Prostate gland (tissue), 2 donors: ENCODE measurements around the gene MXI1. TPM values are rescaled to one million over a fixed set of nuclear protein-coding genes. Genes with fewer than 3 reads are reported as not detected.
A peak's percentile ranks its signal among the peaks of the same experiment; 100 is the strongest.

ENCODE experiments used
- DNase-seq: peaks from one replicate; pipeline ENCODE4 v3.0.0-alpha.2; 2019; ENCODE audit warnings: low spot score
- H3K27ac ChIP-seq, 2 donors: fragments of 200-600 bp; sonication (generic); 2 replicates each; pipeline ENCODE4 v1.5.1; 2017 to 2019
- H3K27me3 ChIP-seq: fragments of 200-600 bp; sonication (generic); replicated peaks from 2 replicates; pipeline ENCODE4 v1.5.1; 2019; ENCODE audit not compliant: insufficient read depth
- H3K36me3 ChIP-seq, 2 donors: fragments of 200-600 bp; sonication (generic); 1 replicate in 1 of 2; 2 replicates in 1 of 2; pipeline versions ENCODE4 v1.5.1 to v1.8.1; 2017 to 2019
- H3K4me1 ChIP-seq: fragments of 200-600 bp; sonication (generic); replicated peaks from 2 replicates; pipeline ENCODE4 v1.5.1; 2019
- H3K4me3 ChIP-seq, 2 donors: fragments of 200-600 bp; sonication (generic); 2 replicates each; pipeline ENCODE4 v1.5.1; 2017 to 2019
- H3K9me3 ChIP-seq: fragments of 200-600 bp; sonication (generic); 2 replicates; pipeline ENCODE4 v1.5.1; 2017
- CTCF ChIP-seq, 4 experiments: fragments of 200-600 bp in 2 of 4; fragments of 450-650 bp in 2 of 4; sonication (generic) in 2 of 4; IDR thresholded peaks; 1 replicate in 3 of 4; 2 replicates in 1 of 4; pipeline ENCODE4 v1.5.1; 2016 to 2019; ENCODE audit warnings: antibody characterized with exemption in 4 of 4, mild to moderate bottlenecking in 2 of 4, moderate library complexity in 2 of 4
- POLR2A ChIP-seq: fragments of 450-650 bp; IDR thresholded peaks from one replicate; pipeline ENCODE4 v1.6.1; 2016; ENCODE audit warnings: antibody characterized with exemption, mild to moderate bottlenecking
- POLR2AphosphoS5 ChIP-seq: sonication (generic); formaldehyde crosslinking; IDR thresholded peaks from one replicate; pipeline ENCODE4 v1.6.1; 2017; ENCODE audit warnings: antibody characterized with exemption
- WGBS: methylation state at CpG from one replicate; pipeline ENCODE4 v1.1.5; 2018; 5-methylcytosine and 5-hydroxymethylcytosine counted together
- intact Hi-C: fragments of 100-400 bp; cut with DNase I; formaldehyde crosslinking; loops from one replicate; pipeline ENCODE4 v1.14.2; 2022
- total RNA-seq, 2 donors: library from RNA; depleted of rRNA; stranded (reverse); fragments of >200 nt; gene quantifications; one replicate each; pipeline ENCODE4 v1.1.0, GENCODE V29; 2016

Gene MXI1
- total RNA-seq, 2 donors from 2014 or later, result 36.3 to 83.3 TPM

DNA sequence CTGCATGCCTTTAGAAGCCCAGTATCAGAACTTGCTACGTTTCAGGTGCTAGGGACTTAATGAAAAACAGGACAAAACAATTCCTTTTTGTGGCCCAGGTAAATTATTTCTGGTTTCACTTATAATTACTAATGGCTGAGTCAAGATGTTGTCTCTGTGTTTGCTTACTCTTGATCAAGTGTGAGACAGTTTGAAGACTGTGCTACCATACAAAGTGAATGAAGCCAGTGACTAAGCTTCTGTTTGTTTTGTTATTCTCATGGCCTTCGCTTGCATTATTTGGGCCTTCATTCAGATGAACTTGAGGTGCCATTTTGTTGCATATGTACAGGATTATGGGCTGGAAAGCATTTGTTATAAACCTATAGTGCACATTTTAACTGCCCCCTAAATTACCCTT is 79.4 kb downstream of the MXI1 start:
- Histone ChIP-seq H3K36me3 (peaks cover 0 to 2% of the 10 kb centered on the region in 2 donors), H3K4me3 (no peak overlapping the region), H3K9me3 (no peaks in the 10 kb centered on the region), H3K27ac (no peak overlapping the region), H3K27me3 (no peaks in the 10 kb centered on the region), H3K4me1 (no peaks in the 10 kb centered on the region)
- no peak for DNase-seq
- intact Hi-C loops, result no loop called here
- WGBS, result 90% methylated on average over 2 of the region's 2 CpGs
- TF ChIP-seq CTCF (IDR thresholded peaks at IDR 0.05) (no peak), POLR2A (no peak), POLR2AphosphoS5 (no peak)

DNA sequence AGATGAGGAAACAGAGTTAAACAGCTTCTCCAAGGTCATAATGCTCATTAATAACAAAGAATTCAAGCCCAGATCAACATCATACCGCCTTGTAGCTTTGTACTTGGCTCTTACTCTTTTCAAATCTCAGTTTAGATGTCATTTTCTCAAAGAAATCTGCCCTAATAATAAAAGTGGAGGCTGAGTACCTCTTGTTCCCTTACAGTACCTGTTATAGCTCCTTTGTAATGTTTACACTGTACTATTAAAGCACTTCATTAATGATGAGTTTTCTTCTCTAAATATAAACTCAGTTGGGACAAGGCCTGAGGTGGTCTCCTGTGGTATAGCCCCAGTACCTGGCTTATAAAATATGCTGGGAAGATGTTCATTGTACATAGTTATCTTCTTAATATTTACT is 89.6 kb downstream of the MXI1 start:
- Histone ChIP-seq H3K4me3 (no peak overlapping the region), H3K36me3 (peaks cover 14 to 15% of the 10 kb centered on the region in 2 donors), H3K9me3 (no peaks in the 10 kb centered on the region), H3K4me1 (no peaks in the 10 kb centered on the region), H3K27ac (no peak overlapping the region), H3K27me3 (no peaks in the 10 kb centered on the region)
- 76% methylated on average over 1 of the region's 1 CpG for WGBS
- intact Hi-C loops, result no loop called here
- TF ChIP-seq POLR2A (no peak), POLR2AphosphoS5 (no peak), CTCF (IDR thresholded peaks at IDR 0.05) (no peak)
- no peak for DNase-seq

- H3K27ac ChIP-seq, result no peak overlapping the region
- H3K4me3 ChIP-seq, result no peak overlapping the region
- H3K4me1 ChIP-seq, result peaks cover 6% of the 10 kb centered on the region
- no peaks in the 10 kb centered on the region for H3K9me3 ChIP-seq
- WGBS, result 60% methylated on average over 5 of the region's 5 CpGs
- no peak for TF ChIP-seq POLR2A
- no peak for TF ChIP-seq POLR2AphosphoS5
- no peak for TF ChIP-seq CTCF (IDR thresholded peaks at IDR 0.05)
- no peaks in the 10 kb centered on the region for H3K27me3 ChIP-seq
- no peak for DNase-seq
- intact Hi-C loops, result loop anchor here (5.0 to 10.0 kb wide), 2 partner anchors 163 to 614 kb away; partner anchors contain the start of genes BBIP1 and SHOC2
- H3K36me3 ChIP-seq, result peaks cover 14 to 15% of the 10 kb centered on the region in 2 donors
Observed at GRCh38 chr10:110300486-110300986, 93.1 kb downstream of the MXI1 start.

DNA sequence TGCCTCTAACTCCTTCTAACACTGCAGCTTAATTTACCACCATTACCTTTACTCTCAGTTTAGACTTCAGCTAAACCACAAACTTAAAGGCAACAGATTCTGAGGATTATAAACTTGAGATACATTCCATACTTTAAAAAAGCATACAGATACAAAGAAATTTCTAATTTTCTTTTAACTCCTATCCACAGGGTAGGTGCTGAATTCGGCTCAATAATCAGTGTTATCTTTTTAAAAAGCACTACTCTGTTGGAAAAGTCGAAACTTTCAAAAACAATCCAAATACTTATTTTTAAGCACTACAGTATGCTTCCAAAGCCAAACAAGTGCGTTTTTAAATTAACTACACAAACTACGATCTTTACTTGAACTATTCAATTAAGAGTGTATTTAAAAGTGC is 96.3 kb downstream of the MXI1 start:
- H3K9me3 ChIP-seq, result no peaks in the 10 kb centered on the region
- peak overlapping the region in 1 of 2 donors; percentile 88 for H3K27ac ChIP-seq
- H3K27me3 ChIP-seq, result no peaks in the 10 kb centered on the region
- H3K36me3 ChIP-seq, result no peaks in the 10 kb centered on the region
- intact Hi-C loops, result loop anchor here (5.0 to 10.0 kb wide), 2 partner anchors 166 to 611 kb away; partner anchors contain the start of genes BBIP1 and SHOC2
- TF ChIP-seq CTCF (IDR thresholded peaks at IDR 0.05) (no peak), POLR2A (no peak), POLR2AphosphoS5 (no peak)
- peak overlapping the region; percentile 60 to 95 for H3K4me3 ChIP-seq
- H3K4me1 ChIP-seq, result peaks cover 6% of the 10 kb centered on the region
- WGBS, result 6% methylated on average over 4 of the region's 4 CpGs
- no peak for DNase-seq

DNA sequence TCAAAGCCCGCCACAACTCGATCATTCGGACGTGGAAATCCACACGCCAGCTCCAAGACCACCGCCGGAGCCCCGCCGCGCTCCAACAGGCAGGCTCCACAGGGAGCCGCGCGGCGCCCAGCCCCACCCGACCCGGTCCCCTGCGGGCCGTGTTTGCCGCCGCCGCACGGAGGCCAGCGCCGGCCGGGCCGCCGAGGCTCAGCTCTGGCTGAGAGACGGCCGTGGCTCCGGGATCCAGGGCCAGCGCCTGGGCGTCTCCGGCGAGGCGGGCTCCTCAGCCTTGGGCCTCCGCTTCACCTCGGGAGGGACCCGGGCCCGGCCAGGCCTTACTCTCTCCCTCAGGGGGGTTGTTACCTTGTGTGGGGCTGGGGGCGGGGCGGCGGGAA is 97.0 kb downstream of the MXI1 start:
- no peaks in the 10 kb centered on the region for H3K27me3 ChIP-seq
- peak overlapping the region; percentile 60 to 95 for H3K4me3 ChIP-seq
- H3K4me1 ChIP-seq, result peaks cover 6% of the 10 kb centered on the region
- TF ChIP-seq POLR2AphosphoS5 (no peak), CTCF (IDR thresholded peaks at IDR 0.05) (peak in 1 of 4 experiments; percentile 12), POLR2A (no peak)
- peak; percentile 6 for DNase-seq
- no peaks in the 10 kb centered on the region for H3K36me3 ChIP-seq
- intact Hi-C loops, result loop anchor here (5.0 to 10.0 kb wide), 2 partner anchors 167 to 610 kb away; partner anchors contain the start of genes BBIP1 and SHOC2
- peak overlapping the region; percentile 88 to 89 for H3K27ac ChIP-seq
- no peaks in the 10 kb centered on the region for H3K9me3 ChIP-seq
- WGBS, result under 1% methylated on average over 42 of the region's 42 CpGs
